Endodermal cell (in vitro differentiated cells): Measurements from ENCODE around the gene MED17. TPM values are rescaled to one million over a fixed set of nuclear protein-coding genes. Genes with fewer than 3 reads are reported as not detected.

ENCODE experiments used
- DNase-seq: peaks from one replicate; pipeline ENCODE4 v3.0.0-alpha.2; 2017
- H3K27ac ChIP-seq: 2 replicates; pipeline ENCODE4 v1.5.1; 2013; ENCODE audit warnings: mild to moderate bottlenecking, low read depth, low read length, moderate library complexity
- H3K27me3 ChIP-seq: 2 replicates; pipeline ENCODE4 v1.6.1; 2013; ENCODE audit warnings: mild to moderate bottlenecking, low read length, moderate library complexity; ENCODE audit not compliant: insufficient read depth, control insufficient read depth, poor library complexity, severe bottlenecking
- H3K36me3 ChIP-seq: 2 replicates; pipeline ENCODE4 v1.7.0; 2013; ENCODE audit warnings: mild to moderate bottlenecking, low read length, moderate library complexity; ENCODE audit not compliant: control insufficient read depth, insufficient read depth
- H3K4me1 ChIP-seq: one replicate; pipeline ENCODE4 v1.7.0; 2013; ENCODE audit warnings: low read length; ENCODE audit not compliant: control insufficient read depth, insufficient read depth
- H3K4me3 ChIP-seq: 2 replicates; pipeline ENCODE4 v1.5.1; 2013; ENCODE audit warnings: mild to moderate bottlenecking, low read length, moderate library complexity
- H3K9ac ChIP-seq: 2 replicates; pipeline ENCODE4 v1.6.1; 2013; ENCODE audit warnings: mild to moderate bottlenecking, low read length, moderate library complexity; ENCODE audit not compliant: poor library complexity, severe bottlenecking; ENCODE audit errors: extremely low read depth
- H3K9me3 ChIP-seq: 2 replicates; pipeline ENCODE4 v1.6.1; 2013; ENCODE audit warnings: mild to moderate bottlenecking, low read length, moderate library complexity; ENCODE audit not compliant: control insufficient read depth
- H3K27ac Mint-ChIP-seq: 2 replicates; pipeline ENCODE4 v1.8.0; 2020; ENCODE audit warnings: mixed read lengths
- H3K27me3 Mint-ChIP-seq: 2 replicates; pipeline ENCODE4 v1.8.0; 2021; ENCODE audit warnings: mild to moderate bottlenecking, mixed read lengths; ENCODE audit not compliant: insufficient read depth
- H3K36me3 Mint-ChIP-seq: 2 replicates; pipeline ENCODE4 v1.8.0; 2020; ENCODE audit warnings: low read depth, mixed read lengths
- H3K4me1 Mint-ChIP-seq: 2 replicates; pipeline ENCODE4 v1.8.0; 2020; ENCODE audit warnings: mixed read lengths
- H3K4me3 Mint-ChIP-seq: 2 replicates; pipeline ENCODE4 v1.8.0; 2020; ENCODE audit warnings: mild to moderate bottlenecking, moderate library complexity, mixed read lengths
- H3K9me3 Mint-ChIP-seq: 2 replicates; pipeline ENCODE4 v1.8.0; 2020; ENCODE audit warnings: mild to moderate bottlenecking, mixed read lengths
- WGBS, 2 experiments: methylation state at CpG; one replicate each; pipeline versions ENCODE4 v1.1.5 to v1.1.7; 2013; ENCODE audit warnings: missing lambda C conversion rate in 2 of 2, mixed read lengths in 1 of 2; ENCODE audit not compliant: insufficient coverage in 1 of 2, insufficient read length in 1 of 2; 5-methylcytosine and 5-hydroxymethylcytosine counted together
- total RNA-seq, 2 donors: library from RNA; stranded (reverse); fragmentation: NEBNext Ultra II Directional in 1 of 2; extraction: Animal tissue kit (Norgen Biotek cat#: 25700) in 1 of 2; gene quantifications; 2 replicates in 1 of 2; 3 replicates in 1 of 2; pipeline ENCODE4 v1.2.1, GENCODE V29; 2021
- TF ChIP-seq, protein P1 (sequence below): fragments of 200-600 bp; sonication (generic); conservative IDR thresholded peaks from 2 replicates; pipeline ENCODE4 v1.5.0; 2021; ENCODE audit warnings: antibody characterized with exemption, mild to moderate bottlenecking

Gene MED17
- total RNA-seq, 2 donors from 2014 or later = 40.6 to 46.2 TPM

DNA sequence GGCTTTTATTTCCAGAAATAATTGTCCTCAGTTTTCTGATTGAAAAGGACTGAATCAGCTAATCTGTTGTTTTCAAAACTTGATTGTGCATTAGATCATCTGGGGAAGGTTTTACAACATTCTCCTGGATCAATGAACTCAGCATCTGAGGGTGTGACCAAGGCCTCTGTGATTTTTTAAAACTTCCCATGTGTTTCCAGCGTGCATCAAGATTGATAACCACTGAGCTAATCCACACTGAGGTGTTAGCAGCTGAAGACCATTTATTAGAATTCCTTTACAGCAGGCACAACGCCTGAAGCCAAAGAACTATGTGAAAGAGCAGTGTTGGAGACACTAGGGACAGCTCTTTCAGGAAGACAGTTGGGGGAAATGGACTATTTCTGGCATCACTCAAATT is 56.1 kb downstream of the MED17 start:
- DNase-seq = peak; percentile 22
- Histone ChIP-seq H3K4me1 (no peaks in the 10 kb centered on the region), H3K9me3 (no peaks in the 10 kb centered on the region), H3K4me3 (no peak overlapping the region), H3K36me3 (no peaks in the 10 kb centered on the region), H3K9ac (no peak overlapping the region), H3K27me3 (no peaks in the 10 kb centered on the region), H3K27ac (no peak overlapping the region)
- Mint-ChIP-seq H3K9me3 (no peaks in the 10 kb centered on the region), H3K4me1 (peaks cover 15% of the 10 kb centered on the region), H3K4me3 (no peak overlapping the region), H3K36me3 (no peaks in the 10 kb centered on the region), H3K27ac (no peak overlapping the region), H3K27me3 (no peaks in the 10 kb centered on the region)
- TF ChIP-seq, protein P1, sequence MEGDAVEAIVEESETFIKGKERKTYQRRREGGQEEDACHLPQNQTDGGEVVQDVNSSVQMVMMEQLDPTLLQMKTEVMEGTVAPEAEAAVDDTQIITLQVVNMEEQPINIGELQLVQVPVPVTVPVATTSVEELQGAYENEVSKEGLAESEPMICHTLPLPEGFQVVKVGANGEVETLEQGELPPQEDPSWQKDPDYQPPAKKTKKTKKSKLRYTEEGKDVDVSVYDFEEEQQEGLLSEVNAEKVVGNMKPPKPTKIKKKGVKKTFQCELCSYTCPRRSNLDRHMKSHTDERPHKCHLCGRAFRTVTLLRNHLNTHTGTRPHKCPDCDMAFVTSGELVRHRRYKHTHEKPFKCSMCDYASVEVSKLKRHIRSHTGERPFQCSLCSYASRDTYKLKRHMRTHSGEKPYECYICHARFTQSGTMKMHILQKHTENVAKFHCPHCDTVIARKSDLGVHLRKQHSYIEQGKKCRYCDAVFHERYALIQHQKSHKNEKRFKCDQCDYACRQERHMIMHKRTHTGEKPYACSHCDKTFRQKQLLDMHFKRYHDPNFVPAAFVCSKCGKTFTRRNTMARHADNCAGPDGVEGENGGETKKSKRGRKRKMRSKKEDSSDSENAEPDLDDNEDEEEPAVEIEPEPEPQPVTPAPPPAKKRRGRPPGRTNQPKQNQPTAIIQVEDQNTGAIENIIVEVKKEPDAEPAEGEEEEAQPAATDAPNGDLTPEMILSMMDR = no peak
- WGBS, 2 experiments = 85 to 93% methylated on average over 2 of the region's 2 CpGs

DNA sequence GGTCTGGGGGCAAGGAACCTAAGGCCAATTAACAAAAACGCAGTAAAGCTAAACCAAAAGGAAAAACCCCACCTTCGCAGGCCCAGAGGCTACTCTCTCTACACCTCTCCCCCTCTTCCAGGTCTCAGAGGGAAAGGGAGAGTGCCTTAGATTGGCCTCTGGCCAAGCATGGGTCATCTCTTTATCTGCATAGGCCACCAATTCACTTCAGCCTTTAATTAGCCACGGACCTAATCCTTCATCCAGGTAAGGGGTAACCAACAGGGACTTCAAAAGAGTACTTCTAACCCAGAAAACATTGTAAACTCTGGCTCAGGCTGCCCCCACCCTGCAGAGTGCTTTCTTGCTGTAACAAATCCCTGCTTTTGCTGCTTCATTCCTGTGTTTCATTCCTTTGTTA is 56.9 kb downstream of the MED17 start:
- Mint-ChIP-seq H3K4me3 (no peak overlapping the region), H3K27ac (no peak overlapping the region), H3K9me3 (no peaks in the 10 kb centered on the region), H3K4me1 (peaks cover 15% of the 10 kb centered on the region), H3K36me3 (no peaks in the 10 kb centered on the region), H3K27me3 (no peaks in the 10 kb centered on the region)
- no peaks in the 10 kb centered on the region for H3K4me1 ChIP-seq
- no peak for DNase-seq
- H3K9me3 ChIP-seq = no peaks in the 10 kb centered on the region
- TF ChIP-seq, protein P1 = no peak
- no peaks in the 10 kb centered on the region for H3K27me3 ChIP-seq
- H3K9ac ChIP-seq = no peak overlapping the region
- no peak overlapping the region for H3K4me3 ChIP-seq
- H3K36me3 ChIP-seq = no peaks in the 10 kb centered on the region
- WGBS, 2 experiments = 59 to 60% methylated on average over 2 to 3 of the region's 3 CpGs
- H3K27ac ChIP-seq = no peak overlapping the region

DNA sequence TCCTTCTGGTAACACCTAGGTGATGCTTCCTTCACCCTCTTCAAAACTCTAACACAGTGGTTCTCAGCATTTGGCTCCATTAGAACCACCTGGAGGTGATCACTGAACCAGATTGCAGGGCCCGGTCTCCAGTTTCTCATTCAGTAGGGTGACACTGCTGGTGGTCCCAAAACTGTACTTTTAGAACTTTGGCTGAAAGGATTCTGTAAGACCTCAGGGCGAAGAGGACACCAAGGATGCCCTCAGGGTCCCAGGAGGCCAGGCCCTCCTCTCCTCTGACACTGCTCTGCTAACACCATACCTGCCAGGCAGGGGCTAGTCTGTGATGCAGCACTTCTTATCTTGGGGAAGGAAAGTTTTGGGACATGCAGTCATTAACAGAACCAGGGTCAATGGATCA is 57.4 kb downstream of the MED17 start:
- no peak overlapping the region for H3K4me3 ChIP-seq
- TF ChIP-seq, protein P1 = no peak
- no peaks in the 10 kb centered on the region for H3K9me3 ChIP-seq
- 91 to 95% methylated on average over 2 of the region's 2 CpGs for WGBS, 2 experiments
- H3K4me1 ChIP-seq = no peaks in the 10 kb centered on the region
- no peak overlapping the region for H3K27ac Mint-ChIP-seq
- peaks cover 15% of the 10 kb centered on the region for H3K4me1 Mint-ChIP-seq
- H3K27me3 ChIP-seq = no peaks in the 10 kb centered on the region
- no peak overlapping the region for H3K27ac ChIP-seq
- no peaks in the 10 kb centered on the region for H3K27me3 Mint-ChIP-seq
- no peaks in the 10 kb centered on the region for H3K36me3 ChIP-seq
- no peaks in the 10 kb centered on the region for H3K9me3 Mint-ChIP-seq
- no peaks in the 10 kb centered on the region for H3K36me3 Mint-ChIP-seq
- peak; percentile 40 for DNase-seq
- no peak overlapping the region for H3K9ac ChIP-seq
- no peak overlapping the region for H3K4me3 Mint-ChIP-seq
